Gastrocnemius medialis (tissue), 4 donors: ENCODE data around the gene RRP7A.

Experiments used
- POLR2A ChIP-seq, 2 donors: fragments of 450-650 bp; IDR thresholded peaks; one replicate each; pipeline ENCODE4 v1.6.1; 2017; ENCODE audit warnings: antibody characterized with exemption in 2 of 2, mild to moderate bottlenecking in 2 of 2, moderate library complexity in 2 of 2
- TF ChIP-seq, protein P1 (sequence below), 5 experiments: fragments of 450-650 bp in 3 of 5; fragments of 200-600 bp in 2 of 5; sonication (generic) in 2 of 5; IDR thresholded peaks in 4 of 5; conservative IDR thresholded peaks in 1 of 5; 1 replicate in 4 of 5; 2 replicates in 1 of 5; pipeline ENCODE4 v1.5.1; 2016 to 2019; ENCODE audit warnings: antibody characterized with exemption in 5 of 5, mild to moderate bottlenecking in 3 of 5, moderate library complexity in 3 of 5

DNA sequence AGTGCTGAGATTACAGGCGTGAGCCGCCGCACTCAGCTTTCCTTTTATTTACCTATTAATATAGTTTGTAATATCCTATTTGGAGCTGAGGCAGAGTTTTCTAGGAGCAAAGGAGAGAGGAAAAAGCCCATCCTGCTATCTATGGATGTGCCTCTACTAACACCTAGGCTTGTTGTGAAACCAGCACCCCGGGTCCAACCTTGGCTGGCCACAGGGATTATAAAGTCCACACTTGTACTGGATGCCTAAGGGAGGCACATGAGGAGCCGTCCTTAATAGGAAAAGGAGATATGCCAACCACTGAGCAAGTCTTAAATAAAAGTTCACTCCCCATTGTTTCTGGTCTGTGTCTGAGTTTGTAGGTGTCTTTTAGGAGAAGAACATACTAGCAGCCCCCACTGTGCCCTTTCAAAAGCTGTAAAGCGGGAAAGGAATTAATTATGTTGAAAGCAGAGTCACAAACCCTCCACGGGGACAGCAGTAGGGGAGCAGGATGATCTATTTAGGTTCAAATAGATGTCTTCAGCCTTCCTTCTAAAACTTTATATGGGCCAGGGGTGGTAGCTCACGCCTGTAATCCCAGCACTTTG is 29.3 kb downstream of the RRP7A start:
- TF ChIP-seq, protein P1, sequence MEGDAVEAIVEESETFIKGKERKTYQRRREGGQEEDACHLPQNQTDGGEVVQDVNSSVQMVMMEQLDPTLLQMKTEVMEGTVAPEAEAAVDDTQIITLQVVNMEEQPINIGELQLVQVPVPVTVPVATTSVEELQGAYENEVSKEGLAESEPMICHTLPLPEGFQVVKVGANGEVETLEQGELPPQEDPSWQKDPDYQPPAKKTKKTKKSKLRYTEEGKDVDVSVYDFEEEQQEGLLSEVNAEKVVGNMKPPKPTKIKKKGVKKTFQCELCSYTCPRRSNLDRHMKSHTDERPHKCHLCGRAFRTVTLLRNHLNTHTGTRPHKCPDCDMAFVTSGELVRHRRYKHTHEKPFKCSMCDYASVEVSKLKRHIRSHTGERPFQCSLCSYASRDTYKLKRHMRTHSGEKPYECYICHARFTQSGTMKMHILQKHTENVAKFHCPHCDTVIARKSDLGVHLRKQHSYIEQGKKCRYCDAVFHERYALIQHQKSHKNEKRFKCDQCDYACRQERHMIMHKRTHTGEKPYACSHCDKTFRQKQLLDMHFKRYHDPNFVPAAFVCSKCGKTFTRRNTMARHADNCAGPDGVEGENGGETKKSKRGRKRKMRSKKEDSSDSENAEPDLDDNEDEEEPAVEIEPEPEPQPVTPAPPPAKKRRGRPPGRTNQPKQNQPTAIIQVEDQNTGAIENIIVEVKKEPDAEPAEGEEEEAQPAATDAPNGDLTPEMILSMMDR (IDR thresholded peaks at IDR 0.05 in 4 of 5, conservative IDR thresholded peaks at IDR 0.05 in 1 of 5): no peak
- no peak for TF ChIP-seq POLR2A (IDR thresholded peaks at IDR 0.05)
